Stimulated activated CD4-positive, alpha-beta T cell treated with anti-CD3 and anti-CD28 coated beads, TNF-alpha, amount 100 ng/mL, for 1 hour (primary cell): Measurements from ENCODE around the gene LARGE2.
"Not testable (repeated sequence)": the region's sequence is repeated elsewhere in the genome, so short reads cannot be mapped to it uniquely, and the experiment has no call there.

Experiments
- DNase-seq, 3 donors: peaks; one replicate each; pipeline ENCODE4 v3.0.0-alpha.2; 2020; ENCODE audit warnings: low read depth in 3 of 3, low spot score in 1 of 3

LARGE2 gene

GRCh38 chr11:45895553-45896259, 26.8 kb upstream of the LARGE2 start:
- DNase-seq: no peak

GRCh38 chr11:45896422-45896984, 26.0 kb upstream of the LARGE2 start:
- no peak for DNase-seq

- no peak for DNase-seq
Measured at GRCh38 chr11:45897556-45897955, 24.9 kb upstream of the LARGE2 start.

GRCh38 chr11:45899086-45899447, 23.4 kb upstream of the LARGE2 start:
- DNase-seq: no peak

- no peak for DNase-seq
Measured at GRCh38 chr11:45899448-45900174, 22.8 kb upstream of the LARGE2 start.

GRCh38 chr11:45900175-45900800, 22.2 kb upstream of the LARGE2 start:
- DNase-seq: not testable (repeated sequence)

- no peak for DNase-seq
Measured at GRCh38 chr11:45900916-45901617, 21.4 kb upstream of the LARGE2 start.

GRCh38 chr11:45901626-45902025, 20.8 kb upstream of the LARGE2 start:
- no peak for DNase-seq

- DNase-seq: no peak
Measured at GRCh38 chr11:45902452-45903380, 19.7 kb upstream of the LARGE2 start.

GRCh38 chr11:45904309-45904915, 18.0 kb upstream of the LARGE2 start:
- DNase-seq: no peak

GRCh38 chr11:45905095-45905494, 17.4 kb upstream of the LARGE2 start:
- no peak for DNase-seq

- not testable (repeated sequence) for DNase-seq
Measured at GRCh38 chr11:45905576-45905975, 16.9 kb upstream of the LARGE2 start.

GRCh38 chr11:45906096-45906682, 16.3 kb upstream of the LARGE2 start:
- no peak for DNase-seq

GRCh38 chr11:45906965-45907611, 15.4 kb upstream of the LARGE2 start, which contains the start of gene FREY1:
Gene FREY1 (minus strand): TSS chr11:45907271. CDS start chr11:45907245, 26 bp downstream.
- no peak for DNase-seq

GRCh38 chr11:45907911-45908370, 14.5 kb upstream of the LARGE2 start:
- no peak for DNase-seq

- DNase-seq: no peak
Measured at GRCh38 chr11:45909594-45910475, 12.6 kb upstream of the LARGE2 start.

- no peak for DNase-seq
Measured at GRCh38 chr11:45910623-45911022, 11.8 kb upstream of the LARGE2 start.

GRCh38 chr11:45913514-45913913, 8.9 kb upstream of the LARGE2 start:
- DNase-seq: no peak
